ENCODE measurements around the gene TBC1D10A.

- TF ChIP-seq CTCF (conservative IDR thresholded peaks at IDR 0.05; ENCODE audit: low read depth, low read length) (no peak), EZH2 (IDR thresholded peaks at IDR 0.05; ENCODE audit: borderline replicate concordance, low read depth, low read length, poor library complexity, severe bottlenecking) (no peak)
These were observed 42.6 kb downstream of the TBC1D10A start for GRCh38 chr22:30284172-30284571.
